Measurements from ENCODE around the gene DRC7. TPM values are rescaled to one million over a fixed set of nuclear protein-coding genes. Genes with fewer than 3 reads are reported as not detected.

The DRC7 gene
- total and polyA plus RNA-seq, 8 donors, result not detected

GRCh38 chr16:57684626-57685358, 9.8 kb upstream of the DRC7 start:
- Histone ChIP-seq H3K27me3 (peaks cover 0 to 4% (median 0%) of the 10 kb centered on the region in 3 donors), H3K4me3 (no peak overlapping the region), H3K36me3 (no peaks in the 10 kb centered on the region), H3K27ac (no peak overlapping the region), H3K4me1 (peaks cover 7 to 13% (median 13%) of the 10 kb centered on the region in 4 donors), H3K9me3 (no peaks in the 10 kb centered on the region)
- no peak for TF ChIP-seq POLR2AphosphoS5 (IDR thresholded peaks at IDR 0.05)
- TF ChIP-seq EP300 (IDR thresholded peaks at IDR 0.05), result no peak
- TF ChIP-seq CTCF (IDR thresholded peaks at IDR 0.05), result no peak
- TF ChIP-seq POLR2A (IDR thresholded peaks at IDR 0.05), result no peak
- no peak for DNase-seq
- intact Hi-C loops (cut with DNase I; ENCODE audit: low total_unique reads), result no loop called here
- 88 to 96% (median 95%) methylated on average over 7 to 8 of the region's 8 CpGs for WGBS, 5 donors

- WGBS, 5 donors, result 86 to 91% (median 88%) methylated on average over 11 of the region's 11 CpGs
- no peak for DNase-seq
- H3K27ac ChIP-seq, result no peak overlapping the region
Measured at GRCh38 chr16:57685633-57686032, 9.0 kb upstream of the DRC7 start.

GRCh38 chr16:57686577-57686976, 8.0 kb upstream of the DRC7 start:
- no peaks in the 10 kb centered on the region for H3K9me3 ChIP-seq
- peaks cover 7 to 25% (median 14%) of the 10 kb centered on the region in 4 donors for H3K4me1 ChIP-seq
- no peaks in the 10 kb centered on the region for H3K36me3 ChIP-seq
- WGBS, 5 donors, result 43 to 96% (median 85%) methylated on average over 2 to 4 of the region's 4 CpGs
- DNase-seq, result no peak
- H3K27me3 ChIP-seq, result peaks cover 0 to 13% (median 0%) of the 10 kb centered on the region in 3 donors
- H3K27ac ChIP-seq, result no peak overlapping the region
- TF ChIP-seq CTCF (IDR thresholded peaks at IDR 0.05), result no peak
- no peak for TF ChIP-seq EP300 (IDR thresholded peaks at IDR 0.05)
- TF ChIP-seq POLR2AphosphoS5 (IDR thresholded peaks at IDR 0.05), result no peak
- TF ChIP-seq POLR2A (IDR thresholded peaks at IDR 0.05), result no peak
- no peak overlapping the region for H3K4me3 ChIP-seq
- intact Hi-C loops (cut with DNase I; ENCODE audit: low total_unique reads), result no loop called here

More at GRCh38 chr16:57685633-57686032, 9.0 kb upstream of the DRC7 start:
- no peak overlapping the region for H3K4me3 ChIP-seq
- TF ChIP-seq POLR2A (IDR thresholded peaks at IDR 0.05) (no peak), CTCF (IDR thresholded peaks at IDR 0.05) (no peak), POLR2AphosphoS5 (IDR thresholded peaks at IDR 0.05) (no peak), EP300 (IDR thresholded peaks at IDR 0.05) (no peak)
- peaks cover 7 to 21% (median 14%) of the 10 kb centered on the region in 4 donors for H3K4me1 ChIP-seq
- intact Hi-C loops (cut with DNase I; ENCODE audit: low total_unique reads), result no loop called here
- H3K27me3 ChIP-seq, result peaks cover 0 to 9% (median 0%) of the 10 kb centered on the region in 3 donors
- no peaks in the 10 kb centered on the region for H3K36me3 ChIP-seq
- no peaks in the 10 kb centered on the region for H3K9me3 ChIP-seq

GRCh38 chr16:57687363-57687929, 7.2 kb upstream of the DRC7 start:
- WGBS, 5 donors, result 83 to 96% (median 87%) methylated on average over 3 of the region's 3 CpGs
- no peaks in the 10 kb centered on the region for H3K36me3 ChIP-seq
- peaks cover 0 to 13% (median 0%) of the 10 kb centered on the region in 3 donors for H3K27me3 ChIP-seq
- no peak overlapping the region for H3K4me3 ChIP-seq
- H3K9me3 ChIP-seq, result no peaks in the 10 kb centered on the region
- TF ChIP-seq CTCF (IDR thresholded peaks at IDR 0.05), result no peak
- TF ChIP-seq POLR2AphosphoS5 (IDR thresholded peaks at IDR 0.05), result no peak
- TF ChIP-seq POLR2A (IDR thresholded peaks at IDR 0.05), result no peak
- no peak for TF ChIP-seq EP300 (IDR thresholded peaks at IDR 0.05)
- DNase-seq, result no peak
- H3K4me1 ChIP-seq, result peaks cover 7 to 25% (median 14%) of the 10 kb centered on the region in 4 donors
- intact Hi-C loops (cut with DNase I; ENCODE audit: low total_unique reads), result no loop called here
- H3K27ac ChIP-seq, result no peak overlapping the region
